ENCODE data around the gene RUVBL1.

DNA sequence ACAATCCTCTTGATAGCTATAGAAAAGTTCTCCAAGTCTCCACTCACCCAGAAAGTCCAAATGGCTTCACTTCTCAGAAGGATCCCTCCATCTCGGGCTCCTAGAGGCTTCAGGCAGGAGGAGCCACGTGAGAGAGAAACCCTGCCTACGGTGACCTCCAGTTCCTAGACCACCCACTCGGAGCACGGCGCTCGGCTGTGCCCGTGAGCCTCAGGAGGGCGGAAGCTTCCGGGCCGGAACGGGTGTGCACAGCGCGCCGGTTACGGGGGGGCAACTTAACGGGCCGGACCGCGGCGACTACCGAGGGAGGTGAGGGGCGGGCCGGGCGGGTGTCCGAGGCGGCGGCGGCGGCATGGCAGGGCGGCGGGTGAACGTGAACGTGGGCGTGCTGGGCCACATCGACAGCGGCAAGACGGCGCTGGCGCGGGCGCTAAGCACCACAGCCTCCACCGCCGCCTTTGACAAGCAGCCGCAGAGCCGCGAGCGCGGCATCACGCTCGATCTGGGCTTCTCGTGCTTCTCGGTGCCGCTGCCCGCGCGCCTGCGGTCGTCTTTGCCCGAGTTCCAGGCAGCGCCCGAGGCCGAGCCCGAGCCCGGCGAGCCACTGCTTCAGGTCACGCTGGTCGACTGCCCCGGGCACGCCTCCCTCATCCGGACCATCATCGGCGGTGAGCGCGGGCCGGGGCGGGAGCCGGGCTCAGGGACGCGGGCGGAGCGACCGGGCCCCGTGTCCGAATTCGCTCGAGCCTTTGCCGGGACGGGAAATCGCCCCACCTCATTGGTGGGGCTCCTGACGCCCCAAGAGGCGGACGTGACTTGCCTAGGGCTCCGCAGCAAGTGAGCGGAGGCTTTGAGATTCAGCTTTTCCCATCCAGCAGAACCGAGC, 29.8 kb upstream of the RUVBL1 start, which contains the start of gene EEFSEC:
- TF ChIP-seq, protein P1, sequence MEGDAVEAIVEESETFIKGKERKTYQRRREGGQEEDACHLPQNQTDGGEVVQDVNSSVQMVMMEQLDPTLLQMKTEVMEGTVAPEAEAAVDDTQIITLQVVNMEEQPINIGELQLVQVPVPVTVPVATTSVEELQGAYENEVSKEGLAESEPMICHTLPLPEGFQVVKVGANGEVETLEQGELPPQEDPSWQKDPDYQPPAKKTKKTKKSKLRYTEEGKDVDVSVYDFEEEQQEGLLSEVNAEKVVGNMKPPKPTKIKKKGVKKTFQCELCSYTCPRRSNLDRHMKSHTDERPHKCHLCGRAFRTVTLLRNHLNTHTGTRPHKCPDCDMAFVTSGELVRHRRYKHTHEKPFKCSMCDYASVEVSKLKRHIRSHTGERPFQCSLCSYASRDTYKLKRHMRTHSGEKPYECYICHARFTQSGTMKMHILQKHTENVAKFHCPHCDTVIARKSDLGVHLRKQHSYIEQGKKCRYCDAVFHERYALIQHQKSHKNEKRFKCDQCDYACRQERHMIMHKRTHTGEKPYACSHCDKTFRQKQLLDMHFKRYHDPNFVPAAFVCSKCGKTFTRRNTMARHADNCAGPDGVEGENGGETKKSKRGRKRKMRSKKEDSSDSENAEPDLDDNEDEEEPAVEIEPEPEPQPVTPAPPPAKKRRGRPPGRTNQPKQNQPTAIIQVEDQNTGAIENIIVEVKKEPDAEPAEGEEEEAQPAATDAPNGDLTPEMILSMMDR (conservative IDR thresholded peaks at IDR 0.05) = no peak
- no peak for TF ChIP-seq EZH2 (IDR thresholded peaks at IDR 0.05; ENCODE audit: low read depth)
